ENCODE data around the gene ROBO1.

DNA sequence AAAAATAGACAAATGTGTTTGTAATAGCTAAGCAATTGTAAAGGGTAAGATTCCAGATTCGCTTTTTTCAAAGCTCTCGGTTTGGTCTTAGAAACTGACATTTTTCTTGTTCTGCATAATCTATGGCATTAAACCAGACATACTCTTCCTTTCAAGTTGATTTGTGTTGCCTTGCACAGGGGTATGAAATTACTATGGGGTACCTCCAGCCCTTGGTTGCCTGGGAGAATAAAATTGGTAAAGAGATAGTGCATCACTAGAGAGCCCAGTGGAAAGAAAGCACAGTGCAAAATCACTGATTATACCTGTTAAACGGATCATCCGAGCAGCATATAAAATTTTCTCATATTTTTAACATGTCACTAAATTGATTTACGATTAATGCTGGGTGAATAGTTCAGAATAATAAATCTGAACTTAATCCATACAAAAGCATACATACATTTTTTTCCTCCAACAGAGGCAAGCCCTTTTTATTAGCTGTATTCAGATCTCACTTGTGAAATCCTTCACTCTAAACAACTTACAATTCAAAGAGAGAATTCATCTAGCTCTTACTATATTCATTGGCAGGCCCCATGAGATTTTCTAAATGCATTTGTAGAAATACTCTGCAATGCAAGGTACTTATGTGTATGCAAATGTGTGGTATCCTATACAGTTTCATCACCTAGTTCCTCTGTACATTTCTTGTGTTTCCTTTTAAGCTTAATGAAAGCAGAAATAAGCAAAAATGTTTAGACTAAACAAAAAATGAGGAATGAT lies 224.4 kb downstream of the ROBO1 start:
- TF ChIP-seq, protein P1, sequence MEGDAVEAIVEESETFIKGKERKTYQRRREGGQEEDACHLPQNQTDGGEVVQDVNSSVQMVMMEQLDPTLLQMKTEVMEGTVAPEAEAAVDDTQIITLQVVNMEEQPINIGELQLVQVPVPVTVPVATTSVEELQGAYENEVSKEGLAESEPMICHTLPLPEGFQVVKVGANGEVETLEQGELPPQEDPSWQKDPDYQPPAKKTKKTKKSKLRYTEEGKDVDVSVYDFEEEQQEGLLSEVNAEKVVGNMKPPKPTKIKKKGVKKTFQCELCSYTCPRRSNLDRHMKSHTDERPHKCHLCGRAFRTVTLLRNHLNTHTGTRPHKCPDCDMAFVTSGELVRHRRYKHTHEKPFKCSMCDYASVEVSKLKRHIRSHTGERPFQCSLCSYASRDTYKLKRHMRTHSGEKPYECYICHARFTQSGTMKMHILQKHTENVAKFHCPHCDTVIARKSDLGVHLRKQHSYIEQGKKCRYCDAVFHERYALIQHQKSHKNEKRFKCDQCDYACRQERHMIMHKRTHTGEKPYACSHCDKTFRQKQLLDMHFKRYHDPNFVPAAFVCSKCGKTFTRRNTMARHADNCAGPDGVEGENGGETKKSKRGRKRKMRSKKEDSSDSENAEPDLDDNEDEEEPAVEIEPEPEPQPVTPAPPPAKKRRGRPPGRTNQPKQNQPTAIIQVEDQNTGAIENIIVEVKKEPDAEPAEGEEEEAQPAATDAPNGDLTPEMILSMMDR (IDR thresholded peaks at IDR 0.05) = no peak
- no peak for TF ChIP-seq EZH2phosphoT487 (IDR thresholded peaks at IDR 0.05)
- TF ChIP-seq EZH2 (IDR thresholded peaks at IDR 0.05) = no peak
